Urothelium cell line (cell line): ENCODE data around the gene CCDC192.
"Not testable (repeated sequence)": the region's sequence is repeated elsewhere in the genome, so short reads cannot be mapped to it uniquely, and the experiment has no call there.

Experiments
- DNase-seq: peaks from one replicate; pipeline ENCODE4 v3.0.0; 2011; ENCODE audit warnings: low spot score, mixed read lengths
- FAIRE-seq: peaks from 2 replicates; lab custom pipeline; 2011; peaks lifted over from hg19 to GRCh38; lab: Jason Lieb, UNC

CCDC192 gene

DNA sequence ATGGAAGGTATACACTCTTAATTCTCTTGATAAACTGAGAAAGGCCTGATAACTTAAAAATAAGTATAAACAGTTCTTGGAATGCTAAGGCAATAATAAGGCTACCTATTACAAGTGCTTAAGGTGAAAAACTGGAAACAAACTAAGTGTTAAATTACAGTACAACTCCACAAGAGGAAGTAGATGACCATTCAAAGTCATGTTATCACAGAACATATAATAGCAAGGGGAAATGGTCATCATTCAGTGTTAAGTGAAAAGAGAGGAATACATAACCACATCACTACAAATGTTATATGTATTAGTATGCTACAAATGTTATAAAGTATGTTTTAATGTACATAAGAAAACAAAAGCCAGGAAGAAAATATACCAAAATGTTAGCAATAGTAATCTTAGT is 135.9 kb downstream of the CCDC192 start:
- FAIRE-seq: no peak
- no peak for DNase-seq

DNA sequence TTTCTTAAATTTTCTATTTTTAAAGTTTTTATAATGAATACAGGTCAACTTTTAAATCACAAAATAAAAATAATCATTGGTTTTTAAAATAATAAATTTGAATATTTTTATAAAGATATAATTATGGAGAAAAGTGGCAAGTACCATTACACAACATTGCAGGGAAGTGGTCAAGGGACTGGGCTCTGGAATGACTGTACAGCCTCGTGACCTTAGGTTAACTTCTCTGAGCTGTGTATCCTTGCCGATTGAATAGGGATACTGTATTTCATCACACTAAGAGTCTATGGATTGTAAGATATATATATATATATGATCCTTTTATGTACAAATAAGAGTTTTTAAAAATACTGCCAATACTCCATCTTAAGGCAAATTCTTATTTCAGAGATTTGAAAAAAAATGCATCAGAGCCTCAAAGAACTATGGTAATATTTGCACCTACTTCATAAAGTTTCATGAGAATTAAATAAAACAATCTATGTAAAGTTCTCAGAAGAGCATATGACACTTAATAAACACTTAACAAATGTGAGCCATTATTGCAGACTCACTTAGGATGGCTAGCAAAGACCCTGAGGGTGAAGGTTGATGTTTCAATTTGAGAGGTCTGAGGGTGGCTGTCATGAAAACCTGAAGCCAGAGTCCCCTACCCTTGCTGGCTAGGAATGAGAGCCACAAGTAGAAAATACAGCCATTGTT is 136.5 kb downstream of the CCDC192 start:
- no peak for FAIRE-seq
- no peak for DNase-seq

DNA sequence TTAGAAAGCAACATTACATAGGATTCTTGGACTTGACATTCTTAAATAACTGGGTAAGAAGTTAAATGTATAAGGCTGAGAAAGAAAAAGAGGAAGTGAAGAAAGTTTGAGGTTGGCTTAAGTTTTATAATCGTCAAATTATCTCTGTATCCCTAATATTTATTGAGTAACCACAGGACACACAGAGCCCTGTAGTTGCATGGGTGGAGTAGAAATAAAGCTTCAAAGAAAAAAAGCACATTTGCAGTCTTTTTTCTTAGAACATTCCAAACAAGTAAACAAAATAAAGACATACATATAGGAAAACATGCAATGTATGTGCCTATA is 137.0 kb downstream of the CCDC192 start:
- DNase-seq (no peak), FAIRE-seq (no peak)

DNA sequence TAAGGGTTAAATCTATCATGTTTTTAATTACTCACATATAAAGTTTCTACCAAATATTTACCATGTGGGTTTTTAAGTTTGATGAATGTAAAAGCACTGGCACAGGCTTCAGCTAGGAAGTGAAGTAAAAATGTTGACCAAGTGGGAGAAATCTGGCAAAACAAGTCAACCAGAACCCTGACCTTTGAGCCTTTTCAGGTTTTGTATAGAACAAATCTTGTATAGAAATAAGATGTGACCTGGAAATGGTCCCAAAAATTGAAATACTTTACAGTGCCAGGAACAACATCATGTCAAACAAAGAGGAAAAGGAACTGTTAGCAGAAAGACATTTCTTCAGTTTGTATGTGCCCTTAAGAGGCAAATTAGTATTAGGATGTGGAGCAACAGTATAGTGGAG is 137.6 kb downstream of the CCDC192 start:
- FAIRE-seq (no peak), DNase-seq (no peak)

DNA sequence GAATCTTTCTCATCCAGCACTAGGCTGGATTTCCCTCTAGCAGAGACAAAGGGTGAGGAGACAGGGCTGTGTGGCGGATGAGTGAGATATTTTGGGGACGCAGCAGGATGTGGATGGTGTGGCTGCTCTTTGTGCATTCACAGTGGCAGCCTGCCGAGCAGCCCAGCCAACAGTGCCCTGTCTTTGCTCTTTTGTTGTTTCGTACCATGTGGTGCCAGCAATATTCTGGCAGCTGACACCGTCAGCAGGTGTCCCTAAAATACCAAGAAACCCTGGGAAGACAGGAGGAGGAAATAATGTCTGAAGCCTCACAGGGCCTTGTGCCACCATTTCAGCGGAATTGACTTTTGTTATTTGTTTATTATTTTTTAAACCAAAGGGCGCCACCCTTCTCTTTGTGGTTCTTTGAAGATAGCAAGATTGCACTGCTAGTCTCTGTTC is 141.4 kb downstream of the CCDC192 start:
- FAIRE-seq: no peak

DNA sequence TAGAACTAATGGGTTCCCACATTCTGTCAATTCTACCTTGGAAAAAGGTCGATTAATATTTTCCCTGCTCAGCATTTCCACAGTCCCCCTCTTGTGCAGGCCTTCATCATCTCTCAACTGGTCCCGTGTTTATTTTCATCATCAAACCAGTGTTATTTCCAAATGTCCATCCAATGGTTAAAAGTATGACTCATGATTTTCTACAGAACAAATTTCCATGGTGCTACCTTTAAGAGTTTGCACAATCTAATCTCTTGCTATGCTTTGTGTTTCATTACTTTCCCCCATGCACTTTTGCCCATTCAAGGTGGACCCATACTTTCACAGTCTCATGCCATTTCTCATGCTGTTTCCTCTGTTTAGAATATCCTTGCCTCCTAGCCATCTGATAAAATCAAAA is 143.7 kb downstream of the CCDC192 start:
- no peak for DNase-seq
- no peak for FAIRE-seq

More for the DNA sequence above, 141.4 kb downstream of the CCDC192 start:
- DNase-seq: no peak

- not testable (repeated sequence) for DNase-seq, FAIRE-seq
These were observed 144.4 kb downstream of the CCDC192 start for GRCh38 chr5:127847641-127848040.

DNA sequence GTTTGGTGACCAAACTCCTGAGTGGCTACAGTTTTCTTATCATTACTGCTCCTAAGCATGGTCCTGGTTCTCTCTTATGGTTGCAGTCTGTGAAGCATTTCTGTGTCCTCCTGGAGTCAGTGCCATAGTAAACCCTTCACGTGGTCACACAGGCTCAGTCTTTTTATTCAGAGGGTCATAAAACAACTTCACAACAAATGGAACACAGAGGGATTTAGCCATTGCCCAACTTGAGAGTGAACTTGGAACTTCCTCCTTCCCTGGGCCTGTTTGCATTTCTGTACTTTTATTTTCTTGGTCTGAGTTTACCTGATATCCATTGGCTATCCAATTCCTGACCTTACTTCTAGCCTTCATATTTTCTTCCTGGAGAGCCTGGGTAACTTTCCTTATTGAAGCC is 144.9 kb downstream of the CCDC192 start:
- no peak for DNase-seq
- FAIRE-seq: no peak

DNA sequence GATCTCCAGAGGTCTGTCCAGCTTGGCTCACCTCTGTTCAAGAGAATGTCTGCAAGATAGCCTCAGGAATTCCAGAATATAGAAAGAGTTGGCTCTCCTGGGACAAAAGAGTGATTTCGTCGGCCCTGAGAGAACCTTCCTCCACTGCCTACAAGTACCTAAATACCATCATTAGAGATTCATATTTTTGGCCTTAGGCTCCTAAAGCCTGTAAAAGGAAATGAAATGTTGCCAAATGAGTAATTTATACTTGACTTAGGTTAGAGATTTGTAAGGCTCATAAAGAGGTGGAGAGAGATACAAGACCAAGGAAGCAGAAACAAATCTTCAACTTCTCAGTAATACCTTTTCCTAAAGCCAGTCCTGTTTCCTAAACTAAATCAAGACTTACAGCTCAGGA is 146.2 kb downstream of the CCDC192 start:
- DNase-seq (no peak), FAIRE-seq (no peak)

- DNase-seq (no peak), FAIRE-seq (no peak)
These were observed 146.7 kb downstream of the CCDC192 start for GRCh38 chr5:127849891-127850290.

- no peak for DNase-seq
- FAIRE-seq: no peak
These were observed 148.8 kb downstream of the CCDC192 start for GRCh38 chr5:127851964-127852363.

GRCh38 chr5:127854520-127854919 is 151.3 kb downstream of the CCDC192 start:
- FAIRE-seq: no peak

GRCh38 chr5:127856292-127856691 is 153.1 kb downstream of the CCDC192 start:
- FAIRE-seq: peak; percentile 55

More at GRCh38 chr5:127854520-127854919, 151.3 kb downstream of the CCDC192 start:
- DNase-seq: no peak

GRCh38 chr5:127858116-127858784 is 155.1 kb downstream of the CCDC192 start:
- DNase-seq: no peak
- no peak for FAIRE-seq

More at GRCh38 chr5:127856292-127856691, 153.1 kb downstream of the CCDC192 start:
- DNase-seq: no peak

DNA sequence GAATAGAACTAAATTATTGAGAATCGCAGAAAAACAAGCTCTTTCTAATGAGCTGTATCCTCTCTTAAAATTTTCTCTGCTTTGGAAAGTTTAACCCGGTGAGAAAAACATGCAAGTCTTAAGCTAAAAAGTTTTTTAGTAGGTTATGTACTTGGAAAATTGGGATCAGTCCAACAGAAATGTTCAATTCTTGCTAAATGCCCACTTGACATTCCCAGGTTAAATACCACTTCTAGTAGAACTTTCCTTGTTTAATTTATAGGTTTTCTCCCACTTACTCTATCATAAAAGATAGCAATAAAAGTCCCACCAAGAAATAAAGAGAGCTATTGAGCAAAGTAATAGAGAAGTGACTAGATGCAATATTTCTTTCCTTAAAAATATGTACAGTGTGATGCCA is 157.1 kb downstream of the CCDC192 start:
- FAIRE-seq: no peak
- DNase-seq: no peak

DNA sequence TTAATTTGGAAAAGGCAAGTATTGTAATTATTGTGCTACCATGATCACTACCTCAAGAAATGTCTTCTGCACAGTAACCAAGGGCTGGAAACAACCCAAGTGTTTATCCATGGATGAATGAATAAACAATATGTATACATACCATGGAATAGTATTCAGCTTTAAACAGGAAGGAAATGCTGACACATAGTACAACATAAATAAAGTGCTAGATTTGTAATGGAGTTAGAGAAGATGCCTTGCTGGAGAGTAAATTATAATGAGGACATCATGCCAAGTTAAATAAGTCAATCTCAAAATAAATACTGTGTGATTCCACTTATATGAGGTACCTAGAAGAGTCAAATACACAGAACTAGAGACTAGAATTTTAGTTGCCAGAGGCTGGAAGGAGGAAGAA is 160.0 kb downstream of the CCDC192 start:
- FAIRE-seq (no peak), DNase-seq (no peak)

DNA sequence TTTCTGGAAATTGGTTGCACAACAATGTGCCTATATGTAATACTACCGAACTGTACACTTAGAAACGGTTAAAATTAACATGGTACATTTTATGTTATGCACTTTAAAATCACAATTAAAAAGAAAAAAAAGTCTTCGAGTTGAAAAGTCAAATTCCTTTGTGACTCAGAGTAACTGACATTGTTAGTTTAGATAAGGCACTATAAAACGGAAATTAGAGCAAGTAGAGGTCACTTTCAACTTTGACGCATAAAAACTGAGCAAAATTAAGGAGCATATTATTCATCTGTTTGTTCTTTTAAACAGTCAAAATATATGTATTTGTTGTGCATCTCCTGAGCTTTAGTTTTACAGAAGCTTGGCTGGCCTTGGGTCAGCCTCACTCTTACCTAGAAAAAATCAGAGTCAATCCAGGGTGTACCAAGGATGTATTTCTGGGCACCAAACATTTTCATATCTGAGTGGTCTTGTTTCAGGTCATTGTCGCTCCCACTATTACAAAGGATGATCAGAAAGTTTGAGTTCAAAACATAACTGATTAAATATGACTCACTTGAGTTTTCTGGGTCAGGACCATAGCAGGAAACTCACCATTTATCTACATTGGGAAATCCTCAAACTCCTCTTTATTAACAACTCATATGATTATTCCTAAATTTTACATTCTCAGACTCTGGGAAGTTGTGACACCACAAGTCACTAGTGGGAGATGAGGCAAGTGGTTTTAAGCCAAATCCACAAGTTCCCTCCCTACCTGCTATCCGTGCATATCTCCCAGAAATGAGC is 160.6 kb downstream of the CCDC192 start:
- FAIRE-seq: no peak

GRCh38 chr5:127864511-127864910 is 161.3 kb downstream of the CCDC192 start:
- DNase-seq: no peak

More for the DNA sequence above, 160.6 kb downstream of the CCDC192 start:
- DNase-seq: no peak

GRCh38 chr5:127865273-127865672 is 162.1 kb downstream of the CCDC192 start:
- FAIRE-seq (no peak), DNase-seq (no peak)

More at GRCh38 chr5:127864511-127864910, 161.3 kb downstream of the CCDC192 start:
- FAIRE-seq: no peak

- DNase-seq (no peak), FAIRE-seq (no peak)
These were observed 164.0 kb downstream of the CCDC192 start for GRCh38 chr5:127867022-127867783.

- no peak for FAIRE-seq
- DNase-seq: no peak
These were observed 167.7 kb downstream of the CCDC192 start for GRCh38 chr5:127870914-127871313.
